NK-92 (cell line): ENCODE results near the gene WDR76.
A peak's percentile ranks its signal among the peaks of the same experiment; 100 is the strongest.
"Not testable (repeated sequence)": the region's sequence is repeated elsewhere in the genome, so short reads cannot be mapped to it uniquely, and the experiment has no call there.

Experiments
- DNase-seq: peaks from one replicate; lab custom pipeline; 2025; ENCODE audit not compliant: unreplicated experiment; lab: John Stamatoyannopoulos, UW

WDR76 gene

GRCh38 chr15:43826508-43827341 is at the start of gene WDR76:
Gene WDR76, plus strand, starts transcription at chr15:43827002. Its CDS starts 31 bp downstream, at chr15:43827033.
- DNase-seq, result no peak

GRCh38 chr15:43777267-43777914 is 49.4 kb upstream of the WDR76 start:
- no peak for DNase-seq

- no peak for DNase-seq
Observed at GRCh38 chr15:43779016-43779415, 47.8 kb upstream of the WDR76 start.

GRCh38 chr15:43789409-43789808 is 37.4 kb upstream of the WDR76 start:
- no peak for DNase-seq

GRCh38 chr15:43791993-43792760 is 34.6 kb upstream of the WDR76 start, which contains the start of gene SERF2:
Gene SERF2, plus strand, starts transcription at chr15:43792320. Its CDS starts 57 bp downstream, at chr15:43792377.
- peak; percentile 96 for DNase-seq

- DNase-seq, result no peak
Observed at GRCh38 chr15:43792761-43793476, 33.9 kb upstream of the WDR76 start.

- no peak for DNase-seq
Observed at GRCh38 chr15:43793647-43794046, 33.2 kb upstream of the WDR76 start.

- no peak for DNase-seq
Observed at GRCh38 chr15:43794269-43795037, 32.3 kb upstream of the WDR76 start.

- no peak for DNase-seq
Observed at GRCh38 chr15:43795197-43795596, 31.6 kb upstream of the WDR76 start.

GRCh38 chr15:43795997-43796396 is 30.8 kb upstream of the WDR76 start:
- DNase-seq, result no peak

GRCh38 chr15:43796566-43796965 is 30.2 kb upstream of the WDR76 start:
- no peak for DNase-seq

- DNase-seq, result no peak
Observed at GRCh38 chr15:43799209-43799944, 27.4 kb upstream of the WDR76 start.

GRCh38 chr15:43799945-43800285 is 26.9 kb upstream of the WDR76 start, which contains the start of gene SERINC4:
Gene SERINC4, minus strand, starts transcription at chr15:43800220. Its CDS starts 234 bp downstream, at chr15:43799986.
- DNase-seq, result no peak

- peak; percentile 61 for DNase-seq
Observed at GRCh38 chr15:43800286-43801141, 26.3 kb upstream of the WDR76 start, which contains the start of gene HYPK. Gene HYPK, plus strand, starts transcription at chr15:43800599. Its CDS starts 24 bp downstream, at chr15:43800623.

- DNase-seq, result not testable (repeated sequence)
Observed at GRCh38 chr15:43802676-43803075, 24.1 kb upstream of the WDR76 start.

GRCh38 chr15:43808435-43808950 is 18.3 kb upstream of the WDR76 start:
- no peak for DNase-seq

- no peak for DNase-seq
Observed at GRCh38 chr15:43808960-43809678, 17.7 kb upstream of the WDR76 start.
